ENCODE results near the gene SPATA1.

The SPATA1 gene

GRCh38 chr1:84506002-84506728 is at the start of gene SPATA1, which contains the start of gene GNG5:
SPATA1 (plus strand) TSS chr1:84506386; CDS start chr1:84516360, 9,974 bp downstream.
GNG5 (minus strand) TSS chr1:84506581; CDS start chr1:84506091, 490 bp downstream.
- Histone ChIP-seq H3K4me1 (ENCODE audit: control insufficient read depth, insufficient read depth, low read length) (peaks cover 12% of the 10 kb centered on the region), H3K36me3 (ENCODE audit: control insufficient read depth in 2 of 2, insufficient read depth in 2 of 2, low read length in 2 of 2) (peaks cover 0 to 4% of the 10 kb centered on the region in 2 donors), H3K27me3 (ENCODE audit: control insufficient read depth in 1 of 2, insufficient read depth in 2 of 2, low read length in 2 of 2) (no peaks in the 10 kb centered on the region), H3K4me3 (ENCODE audit: low read length in 2 of 2) (peak within 1 kb of the TSS; percentile 89 to 93), H3K9me3 (ENCODE audit: control insufficient read depth in 2 of 2, low read length in 2 of 2) (no peaks in the 10 kb centered on the region), H3K9ac (ENCODE audit: low read length in 2 of 2) (peak within 1 kb of the TSS; percentile 86 to 90), H3K27ac (ENCODE audit: low read length) (peak within 1 kb of the TSS; percentile 84)

GRCh38 chr1:84462118-84462517 is 44.1 kb upstream of the SPATA1 start:
- Histone ChIP-seq H3K27ac (ENCODE audit: low read length) (no peak overlapping the region), H3K9ac (ENCODE audit: low read length in 2 of 2) (no peak overlapping the region), H3K4me1 (ENCODE audit: control insufficient read depth, insufficient read depth, low read length) (no peaks in the 10 kb centered on the region), H3K9me3 (ENCODE audit: control insufficient read depth in 2 of 2, low read length in 2 of 2) (no peaks in the 10 kb centered on the region), H3K4me3 (ENCODE audit: low read length in 2 of 2) (no peak overlapping the region), H3K36me3 (ENCODE audit: control insufficient read depth in 2 of 2, insufficient read depth in 2 of 2, low read length in 2 of 2) (no peaks in the 10 kb centered on the region), H3K27me3 (ENCODE audit: control insufficient read depth in 1 of 2, insufficient read depth in 2 of 2, low read length in 2 of 2) (peaks cover 0 to 5% of the 10 kb centered on the region in 2 donors)

- Histone ChIP-seq H3K4me3 (ENCODE audit: low read length in 2 of 2) (no peak overlapping the region), H3K27ac (ENCODE audit: low read length) (no peak overlapping the region), H3K36me3 (ENCODE audit: control insufficient read depth in 2 of 2, insufficient read depth in 2 of 2, low read length in 2 of 2) (no peaks in the 10 kb centered on the region), H3K27me3 (ENCODE audit: control insufficient read depth in 1 of 2, insufficient read depth in 2 of 2, low read length in 2 of 2) (peaks cover 3 to 5% of the 10 kb centered on the region in 2 donors), H3K4me1 (ENCODE audit: control insufficient read depth, insufficient read depth, low read length) (no peaks in the 10 kb centered on the region), H3K9ac (ENCODE audit: low read length in 2 of 2) (no peak overlapping the region), H3K9me3 (ENCODE audit: control insufficient read depth in 2 of 2, low read length in 2 of 2) (no peaks in the 10 kb centered on the region)
Measured at GRCh38 chr1:84467298-84467697, 38.9 kb upstream of the SPATA1 start.

- Histone ChIP-seq H3K9ac (ENCODE audit: low read length in 2 of 2) (no peak overlapping the region), H3K9me3 (ENCODE audit: control insufficient read depth in 2 of 2, low read length in 2 of 2) (no peaks in the 10 kb centered on the region), H3K27me3 (ENCODE audit: control insufficient read depth in 1 of 2, insufficient read depth in 2 of 2, low read length in 2 of 2) (peaks cover 0 to 5% of the 10 kb centered on the region in 2 donors), H3K4me1 (ENCODE audit: control insufficient read depth, insufficient read depth, low read length) (peaks cover 7% of the 10 kb centered on the region), H3K27ac (ENCODE audit: low read length) (no peak overlapping the region), H3K36me3 (ENCODE audit: control insufficient read depth in 2 of 2, insufficient read depth in 2 of 2, low read length in 2 of 2) (peaks cover 0 to under 1% of the 10 kb centered on the region in 2 donors), H3K4me3 (ENCODE audit: low read length in 2 of 2) (no peak overlapping the region)
Measured at GRCh38 chr1:84476225-84476624, 30.0 kb upstream of the SPATA1 start.

- H3K27me3 ChIP-seq (ENCODE audit: control insufficient read depth in 1 of 2, insufficient read depth in 2 of 2, low read length in 2 of 2): peaks cover 0 to 2% of the 10 kb centered on the region in 2 donors
- no peaks in the 10 kb centered on the region for H3K9me3 ChIP-seq (ENCODE audit: control insufficient read depth in 2 of 2, low read length in 2 of 2)
- peaks cover 10% of the 10 kb centered on the region for H3K4me1 ChIP-seq (ENCODE audit: control insufficient read depth, insufficient read depth, low read length)
- peaks cover 2 to 5% of the 10 kb centered on the region in 2 donors for H3K36me3 ChIP-seq (ENCODE audit: control insufficient read depth in 2 of 2, insufficient read depth in 2 of 2, low read length in 2 of 2)
- peak within 1 kb of the TSS; percentile 88 to 100 for H3K4me3 ChIP-seq (ENCODE audit: low read length in 2 of 2)
- H3K27ac ChIP-seq (ENCODE audit: low read length): peak within 1 kb of the TSS; percentile 85
- H3K9ac ChIP-seq (ENCODE audit: low read length in 2 of 2): peak within 1 kb of the TSS; percentile 83 to 95
Measured at GRCh38 chr1:84478876-84479868, 27.0 kb upstream of the SPATA1 start, which contains the start of gene RPF1. RPF1 (plus strand) TSS chr1:84479266; CDS start chr1:84479282, 16 bp downstream.

GRCh38 chr1:84479998-84480397 is 26.2 kb upstream of the SPATA1 start:
- peaks cover 0 to 2% of the 10 kb centered on the region in 2 donors for H3K27me3 ChIP-seq (ENCODE audit: control insufficient read depth in 1 of 2, insufficient read depth in 2 of 2, low read length in 2 of 2)
- H3K4me3 ChIP-seq (ENCODE audit: low read length in 2 of 2): peak overlapping the region; percentile 88 to 100
- no peaks in the 10 kb centered on the region for H3K9me3 ChIP-seq (ENCODE audit: control insufficient read depth in 2 of 2, low read length in 2 of 2)
- peaks cover 10% of the 10 kb centered on the region for H3K4me1 ChIP-seq (ENCODE audit: control insufficient read depth, insufficient read depth, low read length)
- no peak overlapping the region for H3K27ac ChIP-seq (ENCODE audit: low read length)
- H3K36me3 ChIP-seq (ENCODE audit: control insufficient read depth in 2 of 2, insufficient read depth in 2 of 2, low read length in 2 of 2): peaks cover 2 to 5% of the 10 kb centered on the region in 2 donors
- peak overlapping the region; percentile 83 to 95 for H3K9ac ChIP-seq (ENCODE audit: low read length in 2 of 2)

- peak overlapping the region; percentile 9 to 88 for H3K4me3 ChIP-seq (ENCODE audit: low read length in 2 of 2)
- peaks cover 2 to 5% of the 10 kb centered on the region in 2 donors for H3K36me3 ChIP-seq (ENCODE audit: control insufficient read depth in 2 of 2, insufficient read depth in 2 of 2, low read length in 2 of 2)
- no peaks in the 10 kb centered on the region for H3K9me3 ChIP-seq (ENCODE audit: control insufficient read depth in 2 of 2, low read length in 2 of 2)
- peaks cover 10% of the 10 kb centered on the region for H3K4me1 ChIP-seq (ENCODE audit: control insufficient read depth, insufficient read depth, low read length)
- H3K27me3 ChIP-seq (ENCODE audit: control insufficient read depth in 1 of 2, insufficient read depth in 2 of 2, low read length in 2 of 2): peaks cover 0 to under 1% of the 10 kb centered on the region in 2 donors
- H3K9ac ChIP-seq (ENCODE audit: low read length in 2 of 2): peak overlapping the region in 1 of 2 donors; percentile 95
- H3K27ac ChIP-seq (ENCODE audit: low read length): no peak overlapping the region
Measured at GRCh38 chr1:84480650-84481049, 25.5 kb upstream of the SPATA1 start.

- Histone ChIP-seq H3K27me3 (ENCODE audit: control insufficient read depth in 1 of 2, insufficient read depth in 2 of 2, low read length in 2 of 2) (no peaks in the 10 kb centered on the region), H3K9me3 (ENCODE audit: control insufficient read depth in 2 of 2, low read length in 2 of 2) (no peaks in the 10 kb centered on the region), H3K9ac (ENCODE audit: low read length in 2 of 2) (no peak overlapping the region), H3K4me3 (ENCODE audit: low read length in 2 of 2) (no peak overlapping the region), H3K27ac (ENCODE audit: low read length) (no peak overlapping the region), H3K4me1 (ENCODE audit: control insufficient read depth, insufficient read depth, low read length) (peaks cover 10% of the 10 kb centered on the region), H3K36me3 (ENCODE audit: control insufficient read depth in 2 of 2, insufficient read depth in 2 of 2, low read length in 2 of 2) (peaks cover 2 to 5% of the 10 kb centered on the region in 2 donors)
Measured at GRCh38 chr1:84481317-84481716, 24.9 kb upstream of the SPATA1 start.

GRCh38 chr1:84488107-84488506 is 18.1 kb upstream of the SPATA1 start:
- H3K27ac ChIP-seq (ENCODE audit: low read length): no peak overlapping the region
- H3K4me1 ChIP-seq (ENCODE audit: control insufficient read depth, insufficient read depth, low read length): no peaks in the 10 kb centered on the region
- no peak overlapping the region for H3K9ac ChIP-seq (ENCODE audit: low read length in 2 of 2)
- H3K36me3 ChIP-seq (ENCODE audit: control insufficient read depth in 2 of 2, insufficient read depth in 2 of 2, low read length in 2 of 2): peaks cover 9 to 27% of the 10 kb centered on the region in 2 donors
- no peaks in the 10 kb centered on the region for H3K9me3 ChIP-seq (ENCODE audit: control insufficient read depth in 2 of 2, low read length in 2 of 2)
- no peaks in the 10 kb centered on the region for H3K27me3 ChIP-seq (ENCODE audit: control insufficient read depth in 1 of 2, insufficient read depth in 2 of 2, low read length in 2 of 2)
- no peak overlapping the region for H3K4me3 ChIP-seq (ENCODE audit: low read length in 2 of 2)

- H3K27me3 ChIP-seq (ENCODE audit: control insufficient read depth in 1 of 2, insufficient read depth in 2 of 2, low read length in 2 of 2): no peaks in the 10 kb centered on the region
- H3K4me1 ChIP-seq (ENCODE audit: control insufficient read depth, insufficient read depth, low read length): no peaks in the 10 kb centered on the region
- no peak overlapping the region for H3K9ac ChIP-seq (ENCODE audit: low read length in 2 of 2)
- H3K36me3 ChIP-seq (ENCODE audit: control insufficient read depth in 2 of 2, insufficient read depth in 2 of 2, low read length in 2 of 2): peaks cover 9 to 26% of the 10 kb centered on the region in 2 donors
- no peak overlapping the region for H3K4me3 ChIP-seq (ENCODE audit: low read length in 2 of 2)
- H3K27ac ChIP-seq (ENCODE audit: low read length): no peak overlapping the region
- H3K9me3 ChIP-seq (ENCODE audit: control insufficient read depth in 2 of 2, low read length in 2 of 2): no peaks in the 10 kb centered on the region
Measured at GRCh38 chr1:84489766-84490165, 16.4 kb upstream of the SPATA1 start.
